ENCODE data around the gene ZMYND11.

ZMYND11 gene

DNA sequence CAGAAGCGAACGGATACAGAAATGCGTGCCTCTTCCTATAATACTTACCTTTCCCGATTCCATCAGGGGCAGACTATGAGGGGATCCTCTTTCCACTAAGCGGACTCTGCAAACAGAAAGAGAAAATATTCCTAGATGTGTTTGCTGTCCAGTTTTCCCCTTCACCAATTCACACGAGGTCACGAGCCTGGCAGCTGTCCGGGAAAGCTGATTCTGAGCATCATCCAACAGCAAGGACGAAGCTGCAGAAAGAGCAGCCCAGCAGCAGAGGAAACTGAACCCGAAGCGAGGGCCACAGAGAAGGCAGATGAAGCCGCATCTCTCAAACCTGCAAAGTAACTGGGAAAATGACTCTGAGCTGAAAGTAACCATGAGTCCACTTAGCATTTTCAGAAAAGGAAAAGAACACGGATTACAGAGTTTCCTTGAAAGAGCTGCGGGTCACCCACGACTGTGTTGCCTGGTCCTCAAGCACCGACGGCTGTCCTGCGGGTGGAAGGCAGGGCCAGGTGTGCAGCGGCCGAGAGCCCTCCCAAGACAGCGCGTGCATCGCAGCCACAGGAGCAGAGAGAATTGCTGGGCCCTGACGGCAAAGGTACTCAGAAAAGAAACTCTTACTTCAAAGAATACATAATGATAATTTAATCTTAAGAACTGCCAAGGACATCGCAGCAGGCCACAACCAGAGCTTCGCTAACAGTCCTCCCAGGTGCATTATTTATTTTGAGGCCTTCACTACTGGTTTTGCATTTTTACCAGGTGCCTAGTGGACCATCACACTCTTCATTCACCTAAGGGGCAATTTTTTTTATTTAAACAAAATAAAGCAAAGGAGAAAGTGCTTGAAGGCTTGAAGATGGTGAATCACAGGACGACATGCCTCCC, 153.3 kb downstream of the ZMYND11 start:
- H2AFZ ChIP-seq (ENCODE audit: low read length) = no peak overlapping the region
- H3K4me1 ChIP-seq (ENCODE audit: low read length) = peaks cover 9% of the 10 kb centered on the region
- H3K9ac ChIP-seq (ENCODE audit: low read length) = no peak overlapping the region
- no peak overlapping the region for H3K27ac ChIP-seq (ENCODE audit: low read length)
- H3K27me3 ChIP-seq (replicated peaks; ENCODE audit: insufficient read depth, low read length) = no peaks in the 10 kb centered on the region
- no peak overlapping the region for H3K4me3 ChIP-seq (ENCODE audit: low read length)
- H3K36me3 ChIP-seq (replicated peaks; ENCODE audit: insufficient read depth, low read length) = no peaks in the 10 kb centered on the region
- no peaks in the 10 kb centered on the region for H4K20me1 ChIP-seq (ENCODE audit: insufficient read depth, low read length)
- TF ChIP-seq EZH2 (optimal IDR thresholded peaks at IDR 0.05; ENCODE audit: low read depth, low read length) (no peak), EZH2phosphoT487 (IDR thresholded peaks at IDR 0.05; ENCODE audit: low read length) (no peak)
- TF ChIP-seq, protein P1, sequence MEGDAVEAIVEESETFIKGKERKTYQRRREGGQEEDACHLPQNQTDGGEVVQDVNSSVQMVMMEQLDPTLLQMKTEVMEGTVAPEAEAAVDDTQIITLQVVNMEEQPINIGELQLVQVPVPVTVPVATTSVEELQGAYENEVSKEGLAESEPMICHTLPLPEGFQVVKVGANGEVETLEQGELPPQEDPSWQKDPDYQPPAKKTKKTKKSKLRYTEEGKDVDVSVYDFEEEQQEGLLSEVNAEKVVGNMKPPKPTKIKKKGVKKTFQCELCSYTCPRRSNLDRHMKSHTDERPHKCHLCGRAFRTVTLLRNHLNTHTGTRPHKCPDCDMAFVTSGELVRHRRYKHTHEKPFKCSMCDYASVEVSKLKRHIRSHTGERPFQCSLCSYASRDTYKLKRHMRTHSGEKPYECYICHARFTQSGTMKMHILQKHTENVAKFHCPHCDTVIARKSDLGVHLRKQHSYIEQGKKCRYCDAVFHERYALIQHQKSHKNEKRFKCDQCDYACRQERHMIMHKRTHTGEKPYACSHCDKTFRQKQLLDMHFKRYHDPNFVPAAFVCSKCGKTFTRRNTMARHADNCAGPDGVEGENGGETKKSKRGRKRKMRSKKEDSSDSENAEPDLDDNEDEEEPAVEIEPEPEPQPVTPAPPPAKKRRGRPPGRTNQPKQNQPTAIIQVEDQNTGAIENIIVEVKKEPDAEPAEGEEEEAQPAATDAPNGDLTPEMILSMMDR (IDR thresholded peaks at IDR 0.05; ENCODE audit: low read length) = no peak
- no peaks in the 10 kb centered on the region for H3K9me2 ChIP-seq (replicated peaks; ENCODE audit: insufficient read depth, low read length)
- H3K79me2 ChIP-seq (ENCODE audit: low read length) = no peaks in the 10 kb centered on the region
- no peak for DNase-seq
- H3F3A ChIP-seq (ENCODE audit: insufficient read depth, low read length) = peaks cover 7% of the 10 kb centered on the region; the same call in 1 of the 2 replicates
- H3K9me3 ChIP-seq (replicated peaks; ENCODE audit: insufficient read depth, low read length) = no peaks in the 10 kb centered on the region
- H3K4me2 ChIP-seq (ENCODE audit: low read depth, low read length) = no peak overlapping the region

DNA sequence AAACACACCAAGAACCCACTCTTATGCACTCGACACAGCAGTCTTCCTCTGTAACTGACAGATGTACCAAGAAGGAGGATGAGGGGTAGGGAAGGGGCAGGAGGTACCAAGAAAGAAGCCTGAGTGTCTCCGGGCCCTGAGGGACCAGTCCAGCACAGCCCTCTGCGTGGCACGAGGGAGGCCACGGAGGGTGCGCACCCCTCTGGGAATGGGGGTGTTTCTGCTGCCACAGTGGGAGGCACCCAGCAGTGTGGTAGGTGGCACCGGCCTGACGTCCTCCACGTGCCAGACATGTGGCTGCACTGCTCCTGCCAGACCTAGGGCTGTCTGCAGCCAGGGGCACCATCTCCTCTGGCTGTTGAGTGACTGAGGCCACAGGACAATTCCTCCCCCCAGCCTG, 154.3 kb downstream of the ZMYND11 start:
- Histone ChIP-seq H3K4me2 (ENCODE audit: low read depth, low read length) (no peak overlapping the region), H2AFZ (ENCODE audit: low read length) (no peak overlapping the region), H3K79me2 (ENCODE audit: low read length) (no peaks in the 10 kb centered on the region), H3K4me3 (ENCODE audit: low read length) (no peak overlapping the region), H3K9me3 (replicated peaks; ENCODE audit: insufficient read depth, low read length) (no peaks in the 10 kb centered on the region), H4K20me1 (ENCODE audit: insufficient read depth, low read length) (no peaks in the 10 kb centered on the region), H3K36me3 (replicated peaks; ENCODE audit: insufficient read depth, low read length) (no peaks in the 10 kb centered on the region), H3K27me3 (replicated peaks; ENCODE audit: insufficient read depth, low read length) (no peaks in the 10 kb centered on the region), H3K27ac (ENCODE audit: low read length) (no peak overlapping the region), H3F3A (ENCODE audit: insufficient read depth, low read length) (0 out of 2 replicates have a peak, but pooled peaks cover under 1% of the 10 kb centered on the region), H3K9ac (ENCODE audit: low read length) (no peak overlapping the region), H3K9me2 (replicated peaks; ENCODE audit: insufficient read depth, low read length) (no peaks in the 10 kb centered on the region), H3K4me1 (ENCODE audit: low read length) (no peaks in the 10 kb centered on the region)
- TF ChIP-seq EZH2 (optimal IDR thresholded peaks at IDR 0.05; ENCODE audit: low read depth, low read length) = no peak
- no peak for TF ChIP-seq EZH2phosphoT487 (IDR thresholded peaks at IDR 0.05; ENCODE audit: low read length)
- TF ChIP-seq, protein P1 (IDR thresholded peaks at IDR 0.05; ENCODE audit: low read length) = no peak
- no peak for DNase-seq

DNA sequence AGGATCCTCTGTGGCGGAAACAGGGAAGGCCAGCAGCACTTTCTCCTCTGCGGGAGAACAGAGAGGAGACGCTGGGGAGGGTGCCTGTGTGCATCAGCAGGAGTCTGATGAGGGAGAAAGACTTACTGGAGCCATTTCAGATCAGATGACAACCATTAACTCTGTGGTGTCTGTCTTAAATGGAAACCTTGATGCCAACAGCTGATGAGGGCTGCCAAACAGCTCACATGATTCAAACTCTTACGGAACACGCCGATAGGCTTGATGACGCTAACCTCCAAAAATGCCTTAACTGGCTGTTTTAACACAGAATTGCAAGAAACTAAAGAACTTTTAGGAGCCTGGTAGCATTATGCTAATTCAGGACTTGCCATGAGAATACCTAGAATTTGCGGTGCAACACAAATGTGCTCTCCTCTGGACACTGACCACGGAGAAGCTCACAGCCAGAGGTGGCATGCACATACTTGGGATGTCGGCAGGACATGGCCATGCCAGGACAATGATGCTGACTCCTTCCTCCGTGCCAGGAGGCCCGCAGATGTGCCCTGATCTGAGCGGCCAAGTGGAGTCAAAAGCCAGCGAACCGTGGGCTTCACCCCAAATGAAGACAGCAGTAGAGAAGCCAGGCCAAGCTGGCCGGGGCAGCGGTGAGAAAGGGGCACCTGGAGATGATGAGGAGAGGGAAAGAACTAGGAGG, 154.9 kb downstream of the ZMYND11 start:
- Histone ChIP-seq H3K4me1 (ENCODE audit: low read length) (no peaks in the 10 kb centered on the region), H3K4me3 (ENCODE audit: low read length) (no peak overlapping the region), H3K9me2 (replicated peaks; ENCODE audit: insufficient read depth, low read length) (no peaks in the 10 kb centered on the region), H4K20me1 (ENCODE audit: insufficient read depth, low read length) (no peaks in the 10 kb centered on the region), H3K27ac (ENCODE audit: low read length) (no peak overlapping the region), H3K4me2 (ENCODE audit: low read depth, low read length) (no peak overlapping the region), H3K79me2 (ENCODE audit: low read length) (no peaks in the 10 kb centered on the region), H3K9me3 (replicated peaks; ENCODE audit: insufficient read depth, low read length) (no peaks in the 10 kb centered on the region), H2AFZ (ENCODE audit: low read length) (no peak overlapping the region), H3K36me3 (replicated peaks; ENCODE audit: insufficient read depth, low read length) (no peaks in the 10 kb centered on the region), H3K9ac (ENCODE audit: low read length) (no peak overlapping the region), H3K27me3 (replicated peaks; ENCODE audit: insufficient read depth, low read length) (no peaks in the 10 kb centered on the region), H3F3A (ENCODE audit: insufficient read depth, low read length) (no peaks in the 10 kb centered on the region)
- TF ChIP-seq EZH2phosphoT487 (IDR thresholded peaks at IDR 0.05; ENCODE audit: low read length) (no peak), EZH2 (optimal IDR thresholded peaks at IDR 0.05; ENCODE audit: low read depth, low read length) (no peak)
- TF ChIP-seq, protein P1 (IDR thresholded peaks at IDR 0.05; ENCODE audit: low read length) = no peak
- DNase-seq = no peak
